AG08396 (cell line): ENCODE data around the gene CHRNE.

Source experiments
- DNase-seq: peaks from one replicate; pipeline ENCODE4 v3.0.0; 2012; ENCODE audit warnings: low spot score, mixed read lengths

The CHRNE gene

GRCh38 chr17:4854111-4854681, 48.7 kb downstream of the CHRNE start:
- DNase-seq = peak; percentile 47

GRCh38 chr17:4853208-4853671, 49.7 kb downstream of the CHRNE start:
- DNase-seq = no peak

GRCh38 chr17:4852567-4853207, 50.2 kb downstream of the CHRNE start:
- peak; percentile 74 for DNase-seq

GRCh38 chr17:4851084-4851483, 51.8 kb downstream of the CHRNE start:
- DNase-seq = no peak

- DNase-seq = no peak
Measured at GRCh38 chr17:4850246-4850645, 52.7 kb downstream of the CHRNE start.

GRCh38 chr17:4849011-4849536, 53.8 kb downstream of the CHRNE start:
- DNase-seq = no peak
